GM23338 (cell line): Measurements from ENCODE around the gene CLTA. TPM values are rescaled to one million over a fixed set of nuclear protein-coding genes. Genes with fewer than 3 reads are reported as not detected.

Experiments used
- ATAC-seq: fragments of 200-7000 bp; cut with Tn5 transposase; 3 replicates; pipeline ENCODE4 v1.9.1; 2020
- DNase-seq: peaks from one replicate; pipeline ENCODE4 v3.0.0-alpha.2; 2015; ENCODE audit warnings: low spot score
- H2AFZ ChIP-seq: fragments of 200-600 bp; sonication (generic); 2 replicates; pipeline ENCODE4 v1.8.0; 2016; ENCODE audit warnings: antibody characterized with exemption, mild to moderate bottlenecking, moderate library complexity
- H3F3A ChIP-seq: fragments of 200-600 bp; sonication (generic); replicated peaks from 2 replicates; pipeline ENCODE4 v1.8.0; 2017; ENCODE audit warnings: antibody characterized with exemption, mixed run types, low read depth
- H3K27ac ChIP-seq: fragments of 200-600 bp; sonication (generic); 2 replicates; pipeline ENCODE4 v1.6.1; 2016; ENCODE audit warnings: low read depth
- H3K27me3 ChIP-seq: fragments of 200-600 bp; sonication (generic); 2 replicates; pipeline ENCODE4 v1.8.0; 2016; ENCODE audit warnings: mild to moderate bottlenecking, mixed run types, moderate library complexity; ENCODE audit not compliant: insufficient read depth
- H3K36me3 ChIP-seq: fragments of 200-600 bp; sonication (generic); 2 replicates; pipeline ENCODE4 v1.8.0; 2016; ENCODE audit warnings: mild to moderate bottlenecking; ENCODE audit not compliant: insufficient read depth
- H3K4me1 ChIP-seq: fragments of 200-600 bp; sonication (generic); 2 replicates; pipeline ENCODE4 v1.8.0; 2016; ENCODE audit warnings: mild to moderate bottlenecking, moderate library complexity; ENCODE audit not compliant: insufficient read depth
- H3K4me2 ChIP-seq: fragments of 200-600 bp; sonication (generic); 2 replicates; pipeline ENCODE4 v1.7.1; 2017; ENCODE audit warnings: mixed run types
- H3K4me3 ChIP-seq: fragments of 200-600 bp; sonication (generic); 2 replicates; pipeline ENCODE4 v1.6.1; 2016; ENCODE audit warnings: mixed run types
- H3K79me2 ChIP-seq: fragments of 200-600 bp; sonication (generic); replicated peaks from 2 replicates; pipeline ENCODE4 v1.8.0; 2017; ENCODE audit warnings: mild to moderate bottlenecking; ENCODE audit not compliant: insufficient read depth
- H3K9me2 ChIP-seq: fragments of 200-600 bp; sonication (generic); 2 replicates; pipeline ENCODE4 v1.8.0; 2017; ENCODE audit not compliant: insufficient read depth
- H4K20me1 ChIP-seq: fragments of 200-600 bp; sonication (generic); replicated peaks from 2 replicates; pipeline ENCODE4 v1.8.0; 2017; ENCODE audit warnings: mild to moderate bottlenecking; ENCODE audit not compliant: insufficient read depth
- H3K27ac Mint-ChIP-seq: 2 replicates; pipeline ENCODE4 v1.8.0; 2020; ENCODE audit warnings: inconsistent platforms, mild to moderate bottlenecking, moderate library complexity, mixed read lengths
- H3K27me3 Mint-ChIP-seq: 3 replicates; pipeline ENCODE4 v1.8.0; 2022; ENCODE audit warnings: low read depth, mild to moderate bottlenecking, moderate library complexity, mixed read lengths, inconsistent platforms; ENCODE audit not compliant: insufficient read depth, poor library complexity
- H3K36me3 Mint-ChIP-seq: 3 replicates; pipeline ENCODE4 v1.8.0; 2021; ENCODE audit warnings: low read depth, mild to moderate bottlenecking, inconsistent platforms, moderate library complexity, mixed read lengths
- H3K4me1 Mint-ChIP-seq: 3 replicates; pipeline ENCODE4 v1.8.0; 2020; ENCODE audit warnings: mild to moderate bottlenecking, inconsistent platforms, mixed read lengths
- H3K4me3 Mint-ChIP-seq: 3 replicates; pipeline ENCODE4 v1.8.0; 2021; ENCODE audit warnings: moderate library complexity, mild to moderate bottlenecking, inconsistent platforms, mixed read lengths
- H3K9me3 Mint-ChIP-seq: 3 replicates; pipeline ENCODE4 v1.8.0; 2020; ENCODE audit warnings: moderate library complexity, mild to moderate bottlenecking, inconsistent platforms, mixed read lengths
- CREB1 ChIP-seq: fragments of 250-450 bp; sonication (Bioruptor Pico); IDR thresholded peaks from 2 replicates; pipeline ENCODE4 v1.5.0; 2020; ENCODE audit warnings: low read depth, mild to moderate bottlenecking, moderate library complexity
- CTCF ChIP-seq, 2 experiments: fragments of 200-600 bp in 1 of 2; sonication (generic) in 1 of 2; conservative IDR thresholded peaks; 2 replicates each; pipeline versions ENCODE4 v1.5.1 to v1.6.1; 2016 to 2017; ENCODE audit warnings: antibody characterized with exemption in 2 of 2, low read depth in 2 of 2, mild to moderate bottlenecking in 2 of 2, moderate library complexity in 1 of 2
- ETS1 ChIP-seq: IDR thresholded peaks from 2 replicates; pipeline ENCODE4 v1.6.1; 2016; ENCODE audit warnings: antibody characterized with exemption
- EZH2 ChIP-seq: fragments of 200-600 bp; sonication (generic); IDR thresholded peaks from one replicate; pipeline ENCODE4 v1.8.0; 2017; ENCODE audit warnings: antibody characterized with exemption, mild to moderate bottlenecking, low read depth; ENCODE audit not compliant: unreplicated experiment
- EZH2phosphoT487 ChIP-seq: fragments of 200-600 bp; sonication (generic); IDR thresholded peaks from one replicate; pipeline ENCODE4 v1.8.1; 2018; ENCODE audit warnings: antibody characterized with exemption; ENCODE audit not compliant: unreplicated experiment
- JUNB ChIP-seq: IDR thresholded peaks from one replicate; pipeline ENCODE4 v1.6.1; 2016; ENCODE audit warnings: antibody characterized with exemption; ENCODE audit not compliant: unreplicated experiment
- NANOG ChIP-seq: IDR thresholded peaks from 2 replicates; pipeline ENCODE4 v1.6.1; 2016; ENCODE audit warnings: antibody characterized with exemption, borderline replicate concordance
- POLR2AphosphoS5 ChIP-seq: IDR thresholded peaks from 2 replicates; pipeline ENCODE4 v1.6.1; 2016; ENCODE audit warnings: antibody characterized with exemption, low read depth
- REST ChIP-seq: IDR thresholded peaks from one replicate; pipeline ENCODE4 v1.6.1; 2018; ENCODE audit warnings: antibody characterized with exemption; ENCODE audit not compliant: unreplicated experiment
- STAT1 ChIP-seq: IDR thresholded peaks from one replicate; pipeline ENCODE4 v1.6.1; 2016; ENCODE audit warnings: antibody characterized with exemption; ENCODE audit not compliant: unreplicated experiment
- ZNF114 ChIP-seq: fragments of 250-450 bp; sonication (Bioruptor Pico); IDR thresholded peaks from 2 replicates; pipeline ENCODE4 v1.5.0; 2020; ENCODE audit warnings: mild to moderate bottlenecking, moderate library complexity
- ZNF331 ChIP-seq: fragments of 250-450 bp; sonication (Bioruptor Pico); IDR thresholded peaks from 2 replicates; pipeline ENCODE4 v1.5.0; 2020; ENCODE audit warnings: low read depth, mild to moderate bottlenecking, moderate library complexity
- ZNF462 ChIP-seq: fragments of 250-450 bp; sonication (Bioruptor Pico); IDR thresholded peaks from 2 replicates; pipeline ENCODE4 v1.5.0; 2020; ENCODE audit warnings: mild to moderate bottlenecking, moderate library complexity
- polyA plus RNA-seq: library from polyadenylated mRNA; unstranded; fragments of >200 nt; fragmentation: Nextera tagmentation; extraction: Ambion mirVana; gene quantifications from 2 replicates; pipeline ENCODE4 v1.2.1, GENCODE V29; 2016
- total RNA-seq: library from RNA; depleted of rRNA; stranded (reverse); fragments of >200 nt; shearing (Covaris generic); gene quantifications from 2 replicates; pipeline ENCODE4 v1.2.3, GENCODE V29; 2014

CLTA gene
- total and polyA plus RNA-seq, 2 experiments from 2014 or later: 223 to 259 TPM

GRCh38 chr9:36149197-36149596 is 41.5 kb upstream of the CLTA start:
- no peaks in the 10 kb centered on the region for H4K20me1 ChIP-seq
- ATAC-seq (no peak), DNase-seq (no peak)
- Mint-ChIP-seq H3K9me3 (peaks cover 18% of the 10 kb centered on the region), H3K4me1 (no peaks in the 10 kb centered on the region), H3K36me3 (peaks cover 14% of the 10 kb centered on the region), H3K27me3 (peaks cover 10% of the 10 kb centered on the region), H3K27ac (no peak overlapping the region), H3K4me3 (no peak overlapping the region)
- H3K79me2 ChIP-seq: no peaks in the 10 kb centered on the region
- H3K27me3 ChIP-seq: no peaks in the 10 kb centered on the region
- H3F3A ChIP-seq: no peaks in the 10 kb centered on the region
- H3K4me2 ChIP-seq: no peak overlapping the region
- no peak overlapping the region for H3K27ac ChIP-seq
- H3K36me3 ChIP-seq: no peaks in the 10 kb centered on the region
- no peak overlapping the region for H3K4me3 ChIP-seq
- 0 out of 2 replicates have a peak, but pooled peaks cover 3% of the 10 kb centered on the region for H3K9me2 ChIP-seq
- H3K4me1 ChIP-seq: no peaks in the 10 kb centered on the region
- H2AFZ ChIP-seq: no peak overlapping the region
- TF ChIP-seq CTCF (conservative IDR thresholded peaks at IDR 0.05; ENCODE audit: low read depth in 2 of 2) (no peak), STAT1 (no peak), POLR2AphosphoS5 (no peak), NANOG (no peak), ZNF331 (CRISPR knock-in tag) (no peak), CREB1 (CRISPR knock-in tag) (no peak), ETS1 (no peak), ZNF114 (CRISPR knock-in tag) (no peak), ZNF462 (no peak), REST (no peak), JUNB (no peak), EZH2 (no peak), EZH2phosphoT487 (no peak)
